ENCODE measurements around the gene POU6F1.

POU6F1 gene

GRCh38 chr12:51147309-51147708 lies 70.6 kb downstream of the POU6F1 start:
- no peak for TF ChIP-seq RARB (CRISPR knock-in tag; IDR thresholded peaks at IDR 0.05)
- TF ChIP-seq TCF4 (CRISPR knock-in tag; IDR thresholded peaks at IDR 0.05; ENCODE audit: borderline replicate concordance): no peak
- no peak for TF ChIP-seq ISL1 (CRISPR knock-in tag; IDR thresholded peaks at IDR 0.05)
- TF ChIP-seq ZNF565 (CRISPR knock-in tag; conservative IDR thresholded peaks at IDR 0.05; ENCODE audit: low read depth): no peak
- no peak for TF ChIP-seq ARNTL (CRISPR knock-in tag; IDR thresholded peaks at IDR 0.05; ENCODE audit: borderline replicate concordance, low read depth)
- TF ChIP-seq ZNF70 (CRISPR knock-in tag; IDR thresholded peaks at IDR 0.05): no peak
- TF ChIP-seq PATZ1 (CRISPR knock-in tag; IDR thresholded peaks at IDR 0.05; ENCODE audit: borderline replicate concordance): no peak
- no peak for TF ChIP-seq ZNF8 (CRISPR knock-in tag; IDR thresholded peaks at IDR 0.05)
- no peak for TF ChIP-seq POU6F1 (CRISPR knock-in tag; IDR thresholded peaks at IDR 0.05; ENCODE audit: borderline replicate concordance, low read depth)
- no peak for TF ChIP-seq TOX (CRISPR knock-in tag; IDR thresholded peaks at IDR 0.05; ENCODE audit: borderline replicate concordance)
- TF ChIP-seq CSRNP3 (CRISPR knock-in tag; IDR thresholded peaks at IDR 0.05): no peak
- TF ChIP-seq ZFP30 (CRISPR knock-in tag; IDR thresholded peaks at IDR 0.05): no peak
- no peak for TF ChIP-seq CREB5 (CRISPR knock-in tag; IDR thresholded peaks at IDR 0.05; ENCODE audit: low read depth)
- ATAC-seq: no peak

GRCh38 chr12:51139292-51139844 lies 78.5 kb downstream of the POU6F1 start:
- ATAC-seq: no peak
- no peak for TF ChIP-seq CSDC2 (CRISPR knock-in tag; IDR thresholded peaks at IDR 0.05)
